GM12878 (cell line): ENCODE data around the gene TRIM3. TPM values are rescaled to one million over a fixed set of nuclear protein-coding genes. Genes with fewer than 3 reads are reported as not detected.
A peak's percentile ranks its signal among the peaks of the same experiment; 100 is the strongest.

Source experiments
- ASH2L ChIP-seq: fragments of 300-600, 200-600 bp; sonication (generic); IDR thresholded peaks from 2 replicates; pipeline ENCODE4 v1.6.1; 2017; ENCODE audit warnings: low read depth, mild to moderate bottlenecking, borderline replicate concordance
- BHLHE40 ChIP-seq, 2 experiments: fragments of 450-650 bp in 1 of 2; IDR thresholded peaks; 2 replicates each; pipeline ENCODE4 v1.6.1; 2011 to 2017; ENCODE audit warnings: low read depth in 2 of 2, borderline replicate concordance in 1 of 2, improper control_type of control experiment in 1 of 2, low read length in 1 of 2, mild to moderate bottlenecking in 1 of 2
- E2F8 ChIP-seq: fragments of 450-650 bp; IDR thresholded peaks from 2 replicates; pipeline ENCODE4 v1.6.1; 2018; ENCODE audit warnings: mild to moderate bottlenecking, low read depth, moderate library complexity; ENCODE audit not compliant: partially characterized antibody
- HDAC6 ChIP-seq: fragments of 200-600 bp; sonication (generic); IDR thresholded peaks from one replicate; pipeline ENCODE4 v1.8.0; 2017; ENCODE audit warnings: antibody characterized with exemption; ENCODE audit not compliant: unreplicated experiment
- IRF3 ChIP-seq: fragments of 450-650 bp; IDR thresholded peaks from 2 replicates; pipeline ENCODE4 v1.6.1; 2014; ENCODE audit warnings: mild to moderate bottlenecking
- IRF4 ChIP-seq: IDR thresholded peaks from 2 replicates; pipeline ENCODE4 v1.6.1; 2011; ENCODE audit warnings: low read depth, low read length
- IRF5 ChIP-seq: fragments of 450-650 bp; IDR thresholded peaks from 2 replicates; pipeline ENCODE4 v1.6.1; 2017; ENCODE audit warnings: borderline replicate concordance
- KLF5 ChIP-seq: fragments of 450-650 bp; IDR thresholded peaks from 2 replicates; pipeline ENCODE4 v1.6.1; 2014; ENCODE audit warnings: mild to moderate bottlenecking; ENCODE audit not compliant: partially characterized antibody
- LARP7 ChIP-seq: fragments of 450-650 bp; IDR thresholded peaks from 2 replicates; pipeline ENCODE4 v1.6.1; 2017; ENCODE audit warnings: mild to moderate bottlenecking
- MXI1 ChIP-seq: fragments of 150-350 bp; IDR thresholded peaks from 2 replicates; pipeline ENCODE4 v1.6.1; 2011; ENCODE audit warnings: low read depth, mild to moderate bottlenecking, inconsistent platforms, low read length, improper control_type of control experiment
- POLR2AphosphoS5 ChIP-seq: IDR thresholded peaks from 2 replicates; pipeline ENCODE4 v1.6.1; 2011; ENCODE audit warnings: mild to moderate bottlenecking, low read length, inconsistent platforms
- POU2F2 ChIP-seq: IDR thresholded peaks from 3 replicates; pipeline ENCODE4 v1.6.1; 2011; ENCODE audit warnings: low read depth, mild to moderate bottlenecking, low read length, borderline replicate concordance
- RELB ChIP-seq: fragments of 450-650 bp; IDR thresholded peaks from 2 replicates; pipeline ENCODE4 v1.6.1; 2017; ENCODE audit warnings: low read depth, mild to moderate bottlenecking, moderate library complexity
- REST ChIP-seq: IDR thresholded peaks from 2 replicates; pipeline ENCODE4 v1.6.1; 2012; ENCODE audit warnings: mild to moderate bottlenecking, low read depth, low read length
- USF1 ChIP-seq: IDR thresholded peaks from 2 replicates; pipeline ENCODE4 v1.6.1; 2011; ENCODE audit warnings: borderline replicate concordance, low read depth, mild to moderate bottlenecking, moderate library complexity, mixed read lengths, low read length; ENCODE audit not compliant: insufficient read depth; ENCODE audit errors: extremely low read length
- ZNF274 ChIP-seq: IDR thresholded peaks from one replicate; pipeline ENCODE4 v1.8.0; 2011; ENCODE audit not compliant: insufficient read length, insufficient read depth
- ZZZ3 ChIP-seq: IDR thresholded peaks from 2 replicates; pipeline ENCODE4 v1.6.1; 2011; ENCODE audit warnings: low read depth; ENCODE audit not compliant: control insufficient read depth, insufficient read length
- polyA plus RNA-seq, 11 experiments: library from polyadenylated mRNA; depleted of rRNA in 4 of 11; unstranded in 6 of 11; stranded (reverse) in 5 of 11; fragments of >200 nt; fragmentation: Nextera tagmentation in 4 of 11; fragmentation: Illumina TruSeq in 1 of 11; extraction: Ambion mirVana in 4 of 11; extraction: Trizol in 1 of 11; gene quantifications; 1 replicate in 1 of 11; 2 replicates in 10 of 11; pipeline versions ENCODE4 v1.2.1 to v1.2.3, GENCODE V29; 2011 to 2016; ENCODE audit warnings: inconsistent platforms in 2 of 11, missing spikeins in 2 of 11, low read depth in 1 of 11
- total RNA-seq, 4 experiments: library from RNA; depleted of rRNA in 3 of 4; stranded (reverse); fragments of >200 nt in 3 of 4; fragmentation: Illumina TruSeq in 1 of 4; extraction: Trizol in 1 of 4; gene quantifications; 2 replicates each; pipeline versions ENCODE4 v1.2.1 to v1.2.3, GENCODE V29; 2013 to 2021

The TRIM3 gene
- total and polyA plus RNA-seq, 10 of the 15 experiments (the other 5 are each of a cell fraction or from before 2014, with no cell fraction given), result 0.34 to 11.8 (median 4.8) TPM

GRCh38 chr11:6468712-6469495, 4.8 kb downstream of the TRIM3 start (continued):
- TF ChIP-seq E2F8 (no peak), POLR2AphosphoS5 (peak; percentile 59; the same call in 1 of the 2 replicates), HDAC6 (no peak), RELB (peak; percentile 51; the same call in 1 of the 2 replicates), MXI1 (no peak), ZZZ3 (no peak), LARP7 (no peak), USF1 (no peak), BHLHE40 (IDR thresholded peaks at IDR 0.05; ENCODE audit: borderline replicate concordance in 1 of 2, low read depth in 2 of 2, low read length in 1 of 2) (no peak), IRF3 (no peak), POU2F2 (0 out of 3 replicates have a peak, but pooled peaks have one; percentile 42), KLF5 (no peak), IRF5 (no peak), REST (no peak), IRF4 (no peak), ASH2L (no peak), ZNF274 (no peak)
